Ishikawa (cell line): ENCODE data around the gene DNAJC6.

ENCODE experiments used
- CEBPB ChIP-seq: IDR thresholded peaks from 2 replicates; pipeline ENCODE4 v1.6.1; 2012
- EP300 ChIP-seq: IDR thresholded peaks from 2 replicates; pipeline ENCODE4 v1.6.1; 2012; ENCODE audit warnings: borderline replicate concordance
- MAX ChIP-seq: IDR thresholded peaks from 2 replicates; pipeline ENCODE4 v1.6.1; 2012
- NFIC ChIP-seq: IDR thresholded peaks from 2 replicates; pipeline ENCODE4 v1.6.1; 2012
- RAD21 ChIP-seq: IDR thresholded peaks from 2 replicates; pipeline ENCODE4 v1.6.1; 2012; ENCODE audit warnings: low read depth
- REST ChIP-seq: IDR thresholded peaks from 2 replicates; pipeline ENCODE4 v1.6.1; 2012; ENCODE audit warnings: low read depth, mild to moderate bottlenecking
- TCF12 ChIP-seq: IDR thresholded peaks from 2 replicates; pipeline ENCODE4 v1.6.1; 2012; ENCODE audit warnings: low read depth
- USF1 ChIP-seq: IDR thresholded peaks from 2 replicates; pipeline ENCODE4 v1.6.1; 2012

- TF ChIP-seq EP300 (no peak), USF1 (no peak), CEBPB (no peak), MAX (no peak), REST (no peak), RAD21 (no peak), TCF12 (no peak), NFIC (no peak)
Measured at GRCh38 chr1:65437616-65438015, 128.3 kb downstream of the DNAJC6 start.
